Measurements from ENCODE around the gene LUC7L3.

LUC7L3 gene

GRCh38 chr17:50728112-50728429 is 8.7 kb downstream of the LUC7L3 start:
- no peaks in the 10 kb centered on the region for H3K27me3 ChIP-seq (replicated peaks; ENCODE audit: control insufficient read depth, insufficient read depth, low read length, poor library complexity, severe bottlenecking)
- no peak overlapping the region for H3K4me3 ChIP-seq (ENCODE audit: insufficient read depth, low read depth, low read length, poor library complexity, severe bottlenecking)
- peaks cover 22% of the 10 kb centered on the region for H3K4me1 ChIP-seq (ENCODE audit: control insufficient read depth, insufficient read depth, low read length, poor library complexity, severe bottlenecking)
- DNase-seq = no peak
- H3K9me3 ChIP-seq (ENCODE audit: control insufficient read depth, low read length) = no peaks in the 10 kb centered on the region
- H3K36me3 ChIP-seq (ENCODE audit: control insufficient read depth, insufficient read depth, low read length) = no peaks in the 10 kb centered on the region
- no peak overlapping the region for H3K27ac ChIP-seq (ENCODE audit: insufficient read depth, low read length, poor library complexity, severe bottlenecking)

GRCh38 chr17:50728881-50729765 is 9.7 kb downstream of the LUC7L3 start:
- H3K36me3 ChIP-seq (ENCODE audit: control insufficient read depth, insufficient read depth, low read length) = no peaks in the 10 kb centered on the region
- H3K27ac ChIP-seq (ENCODE audit: insufficient read depth, low read length, poor library complexity, severe bottlenecking) = no peak overlapping the region
- DNase-seq = no peak
- no peak overlapping the region for H3K4me3 ChIP-seq (ENCODE audit: insufficient read depth, low read depth, low read length, poor library complexity, severe bottlenecking)
- H3K9me3 ChIP-seq (ENCODE audit: control insufficient read depth, low read length) = no peaks in the 10 kb centered on the region
- H3K27me3 ChIP-seq (replicated peaks; ENCODE audit: control insufficient read depth, insufficient read depth, low read length, poor library complexity, severe bottlenecking) = no peaks in the 10 kb centered on the region
- H3K4me1 ChIP-seq (ENCODE audit: control insufficient read depth, insufficient read depth, low read length, poor library complexity, severe bottlenecking) = peaks cover 13% of the 10 kb centered on the region

GRCh38 chr17:50731575-50732460 is 12.4 kb downstream of the LUC7L3 start:
- no peaks in the 10 kb centered on the region for H3K9me3 ChIP-seq (ENCODE audit: control insufficient read depth, low read length)
- H3K4me1 ChIP-seq (ENCODE audit: control insufficient read depth, insufficient read depth, low read length, poor library complexity, severe bottlenecking) = peaks cover 18% of the 10 kb centered on the region
- no peak overlapping the region for H3K27ac ChIP-seq (ENCODE audit: insufficient read depth, low read length, poor library complexity, severe bottlenecking)
- no peaks in the 10 kb centered on the region for H3K36me3 ChIP-seq (ENCODE audit: control insufficient read depth, insufficient read depth, low read length)
- no peak overlapping the region for H3K4me3 ChIP-seq (ENCODE audit: insufficient read depth, low read depth, low read length, poor library complexity, severe bottlenecking)
- no peak for DNase-seq
- no peaks in the 10 kb centered on the region for H3K27me3 ChIP-seq (replicated peaks; ENCODE audit: control insufficient read depth, insufficient read depth, low read length, poor library complexity, severe bottlenecking)

GRCh38 chr17:50735287-50735686 is 15.9 kb downstream of the LUC7L3 start:
- no peak overlapping the region for H3K4me3 ChIP-seq (ENCODE audit: insufficient read depth, low read depth, low read length, poor library complexity, severe bottlenecking)
- no peaks in the 10 kb centered on the region for H3K27me3 ChIP-seq (replicated peaks; ENCODE audit: control insufficient read depth, insufficient read depth, low read length, poor library complexity, severe bottlenecking)
- H3K9me3 ChIP-seq (ENCODE audit: control insufficient read depth, low read length) = no peaks in the 10 kb centered on the region
- H3K4me1 ChIP-seq (ENCODE audit: control insufficient read depth, insufficient read depth, low read length, poor library complexity, severe bottlenecking) = peaks cover 5% of the 10 kb centered on the region
- DNase-seq = no peak
- no peak overlapping the region for H3K27ac ChIP-seq (ENCODE audit: insufficient read depth, low read length, poor library complexity, severe bottlenecking)
- H3K36me3 ChIP-seq (ENCODE audit: control insufficient read depth, insufficient read depth, low read length) = peaks cover 31% of the 10 kb centered on the region

- H3K9me3 ChIP-seq (ENCODE audit: control insufficient read depth, low read length) = no peaks in the 10 kb centered on the region
- H3K36me3 ChIP-seq (ENCODE audit: control insufficient read depth, insufficient read depth, low read length) = peaks cover 50% of the 10 kb centered on the region
- peaks cover 5% of the 10 kb centered on the region for H3K4me1 ChIP-seq (ENCODE audit: control insufficient read depth, insufficient read depth, low read length, poor library complexity, severe bottlenecking)
- H3K27ac ChIP-seq (ENCODE audit: insufficient read depth, low read length, poor library complexity, severe bottlenecking) = no peak overlapping the region
- no peaks in the 10 kb centered on the region for H3K27me3 ChIP-seq (replicated peaks; ENCODE audit: control insufficient read depth, insufficient read depth, low read length, poor library complexity, severe bottlenecking)
- no peak overlapping the region for H3K4me3 ChIP-seq (ENCODE audit: insufficient read depth, low read depth, low read length, poor library complexity, severe bottlenecking)
- no peak for DNase-seq
Measured at GRCh38 chr17:50737118-50737698, 17.8 kb downstream of the LUC7L3 start.

GRCh38 chr17:50739098-50739497 is 19.7 kb downstream of the LUC7L3 start:
- Histone ChIP-seq H3K36me3 (ENCODE audit: control insufficient read depth, insufficient read depth, low read length) (peaks cover 66% of the 10 kb centered on the region), H3K4me1 (ENCODE audit: control insufficient read depth, insufficient read depth, low read length, poor library complexity, severe bottlenecking) (peaks cover 5% of the 10 kb centered on the region), H3K27ac (ENCODE audit: insufficient read depth, low read length, poor library complexity, severe bottlenecking) (no peak overlapping the region), H3K27me3 (replicated peaks; ENCODE audit: control insufficient read depth, insufficient read depth, low read length, poor library complexity, severe bottlenecking) (no peaks in the 10 kb centered on the region), H3K4me3 (ENCODE audit: insufficient read depth, low read depth, low read length, poor library complexity, severe bottlenecking) (no peak overlapping the region), H3K9me3 (ENCODE audit: control insufficient read depth, low read length) (no peaks in the 10 kb centered on the region)
- DNase-seq = no peak

GRCh38 chr17:50745631-50746030 is 26.2 kb downstream of the LUC7L3 start:
- Histone ChIP-seq H3K36me3 (ENCODE audit: control insufficient read depth, insufficient read depth, low read length) (peaks cover 89% of the 10 kb centered on the region), H3K4me3 (ENCODE audit: insufficient read depth, low read depth, low read length, poor library complexity, severe bottlenecking) (no peak overlapping the region), H3K27me3 (replicated peaks; ENCODE audit: control insufficient read depth, insufficient read depth, low read length, poor library complexity, severe bottlenecking) (no peaks in the 10 kb centered on the region), H3K9me3 (ENCODE audit: control insufficient read depth, low read length) (no peaks in the 10 kb centered on the region), H3K27ac (ENCODE audit: insufficient read depth, low read length, poor library complexity, severe bottlenecking) (no peak overlapping the region), H3K4me1 (ENCODE audit: control insufficient read depth, insufficient read depth, low read length, poor library complexity, severe bottlenecking) (no peaks in the 10 kb centered on the region)
- no peak for DNase-seq

- no peak overlapping the region for H3K4me3 ChIP-seq (ENCODE audit: insufficient read depth, low read depth, low read length, poor library complexity, severe bottlenecking)
- H3K36me3 ChIP-seq (ENCODE audit: control insufficient read depth, insufficient read depth, low read length) = peaks cover 86% of the 10 kb centered on the region
- no peak overlapping the region for H3K27ac ChIP-seq (ENCODE audit: insufficient read depth, low read length, poor library complexity, severe bottlenecking)
- no peak for DNase-seq
- H3K9me3 ChIP-seq (ENCODE audit: control insufficient read depth, low read length) = no peaks in the 10 kb centered on the region
- H3K4me1 ChIP-seq (ENCODE audit: control insufficient read depth, insufficient read depth, low read length, poor library complexity, severe bottlenecking) = no peaks in the 10 kb centered on the region
- H3K27me3 ChIP-seq (replicated peaks; ENCODE audit: control insufficient read depth, insufficient read depth, low read length, poor library complexity, severe bottlenecking) = no peaks in the 10 kb centered on the region
Measured at GRCh38 chr17:50749245-50749644, 29.8 kb downstream of the LUC7L3 start.

GRCh38 chr17:50754521-50754920 is 35.1 kb downstream of the LUC7L3 start:
- no peak overlapping the region for H3K27ac ChIP-seq (ENCODE audit: insufficient read depth, low read length, poor library complexity, severe bottlenecking)
- no peaks in the 10 kb centered on the region for H3K9me3 ChIP-seq (ENCODE audit: control insufficient read depth, low read length)
- no peak overlapping the region for H3K4me3 ChIP-seq (ENCODE audit: insufficient read depth, low read depth, low read length, poor library complexity, severe bottlenecking)
- DNase-seq = no peak
- peaks cover 38% of the 10 kb centered on the region for H3K36me3 ChIP-seq (ENCODE audit: control insufficient read depth, insufficient read depth, low read length)
- H3K4me1 ChIP-seq (ENCODE audit: control insufficient read depth, insufficient read depth, low read length, poor library complexity, severe bottlenecking) = no peaks in the 10 kb centered on the region
- no peaks in the 10 kb centered on the region for H3K27me3 ChIP-seq (replicated peaks; ENCODE audit: control insufficient read depth, insufficient read depth, low read length, poor library complexity, severe bottlenecking)

- H3K27me3 ChIP-seq (replicated peaks; ENCODE audit: control insufficient read depth, insufficient read depth, low read length, poor library complexity, severe bottlenecking) = peaks cover 1% of the 10 kb centered on the region
- H3K4me3 ChIP-seq (ENCODE audit: insufficient read depth, low read depth, low read length, poor library complexity, severe bottlenecking) = no peak overlapping the region
- peaks cover 6% of the 10 kb centered on the region for H3K36me3 ChIP-seq (ENCODE audit: control insufficient read depth, insufficient read depth, low read length)
- H3K4me1 ChIP-seq (ENCODE audit: control insufficient read depth, insufficient read depth, low read length, poor library complexity, severe bottlenecking) = no peaks in the 10 kb centered on the region
- no peak for DNase-seq
- H3K27ac ChIP-seq (ENCODE audit: insufficient read depth, low read length, poor library complexity, severe bottlenecking) = no peak overlapping the region
- no peaks in the 10 kb centered on the region for H3K9me3 ChIP-seq (ENCODE audit: control insufficient read depth, low read length)
Measured at GRCh38 chr17:50758524-50758923, 39.1 kb downstream of the LUC7L3 start.

Measured in effector memory CD4-positive, alpha-beta T cell (primary cell).